GM18867 (cell line): ENCODE measurements around the gene SHB.

ENCODE experiments used
- ATAC-seq: cut with Tn5 transposase; IDR thresholded peaks from one replicate; pipeline ENCODE4 v1.9.1; 2021; ENCODE audit warnings: mild to moderate bottlenecking, moderate library complexity; ENCODE audit not compliant: unreplicated experiment

Gene SHB

GRCh38 chr9:38068701-38069628 lies at the start of gene SHB:
Gene SHB (minus strand): TSS chr9:38069227. CDS start chr9:38068645, 582 bp downstream.
- ATAC-seq, result peak; percentile 60

GRCh38 chr9:38117651-38118050 lies 48.6 kb upstream of the SHB start:
- ATAC-seq, result no peak

GRCh38 chr9:38114905-38115304 lies 45.9 kb upstream of the SHB start:
- no peak for ATAC-seq

GRCh38 chr9:38112456-38112855 lies 43.4 kb upstream of the SHB start:
- ATAC-seq, result no peak

- no peak for ATAC-seq
These were observed 43.0 kb upstream of the SHB start for GRCh38 chr9:38112049-38112448.

GRCh38 chr9:38110476-38110875 lies 41.4 kb upstream of the SHB start:
- ATAC-seq, result no peak

GRCh38 chr9:38109601-38110000 lies 40.6 kb upstream of the SHB start:
- ATAC-seq, result no peak

GRCh38 chr9:38108326-38108725 lies 39.3 kb upstream of the SHB start:
- no peak for ATAC-seq

- ATAC-seq, result no peak
These were observed 38.8 kb upstream of the SHB start for GRCh38 chr9:38107811-38108304.

GRCh38 chr9:38107405-38107804 lies 38.4 kb upstream of the SHB start:
- no peak for ATAC-seq

- no peak for ATAC-seq
These were observed 37.5 kb upstream of the SHB start for GRCh38 chr9:38106488-38106887.

- no peak for ATAC-seq
These were observed 34.3 kb upstream of the SHB start for GRCh38 chr9:38103340-38103739.

- ATAC-seq, result no peak
These were observed 32.4 kb upstream of the SHB start for GRCh38 chr9:38101423-38101822.

- no peak for ATAC-seq
These were observed 27.3 kb upstream of the SHB start for GRCh38 chr9:38096238-38096805.

GRCh38 chr9:38094165-38094564 lies 25.1 kb upstream of the SHB start:
- ATAC-seq, result no peak

GRCh38 chr9:38092656-38093055 lies 23.6 kb upstream of the SHB start:
- ATAC-seq, result no peak

- no peak for ATAC-seq
These were observed 23.1 kb upstream of the SHB start for GRCh38 chr9:38092200-38092524.

- ATAC-seq, result peak; percentile 64
These were observed 22.5 kb upstream of the SHB start for GRCh38 chr9:38091310-38092199.

GRCh38 chr9:38090170-38090569 lies 21.1 kb upstream of the SHB start:
- no peak for ATAC-seq

- ATAC-seq, result no peak
These were observed 20.5 kb upstream of the SHB start for GRCh38 chr9:38089387-38090165.
